Sigmoid colon (tissue), 7 donors: ENCODE results near the gene CCDC192. TPM values are rescaled to one million over a fixed set of nuclear protein-coding genes. Genes with fewer than 3 reads are reported as not detected.

Experiments used
- DNase-seq: peaks from one replicate; pipeline ENCODE4 v3.0.0-alpha.2; 2019
- H3K27ac ChIP-seq, 4 donors: fragments of 200-600 bp; sonication (generic); one replicate each; pipeline ENCODE4 v1.5.1; 2016 to 2019; ENCODE audit warnings: mild to moderate bottlenecking in 1 of 4
- H3K27me3 ChIP-seq, 3 donors: fragments of 200-600 bp; sonication (generic); one replicate each; pipeline ENCODE4 v1.5.1; 2019; ENCODE audit warnings: mild to moderate bottlenecking in 1 of 3
- H3K36me3 ChIP-seq, 4 donors: fragments of 200-600 bp; sonication (generic); one replicate each; pipeline ENCODE4 v1.5.1; 2016 to 2019
- H3K4me1 ChIP-seq, 4 donors: fragments of 200-600 bp; sonication (generic); one replicate each; pipeline ENCODE4 v1.5.1; 2017 to 2019
- H3K4me3 ChIP-seq, 4 donors: fragments of 200-600 bp; sonication (generic); one replicate each; pipeline ENCODE4 v1.5.1; 2017 to 2019; ENCODE audit warnings: mild to moderate bottlenecking in 2 of 4, moderate library complexity in 1 of 4
- H3K9me3 ChIP-seq, 4 donors: fragments of 200-600 bp in 3 of 4; sonication (generic) in 3 of 4; one replicate each; pipeline versions ENCODE4 v1.5.1 to v1.6.1; 2013 to 2019
- CTCF ChIP-seq, 4 experiments: fragments of 450-650 bp in 3 of 4; fragments of 200-600 bp in 1 of 4; IDR thresholded peaks; one replicate each; pipeline ENCODE4 v1.5.1; 2016 to 2019; ENCODE audit warnings: antibody characterized with exemption in 4 of 4, mild to moderate bottlenecking in 3 of 4, moderate library complexity in 2 of 4
- EP300 ChIP-seq, 4 donors: sonication (generic); formaldehyde crosslinking; IDR thresholded peaks; one replicate each; pipeline ENCODE4 v1.6.1; 2017; ENCODE audit warnings: antibody characterized with exemption in 4 of 4
- POLR2A ChIP-seq, 2 donors: fragments of 450-650 bp; IDR thresholded peaks; one replicate each; pipeline ENCODE4 v1.6.1; 2016; ENCODE audit warnings: antibody characterized with exemption in 2 of 2, mild to moderate bottlenecking in 2 of 2, moderate library complexity in 2 of 2
- POLR2AphosphoS5 ChIP-seq, 4 donors: sonication (generic); formaldehyde crosslinking; IDR thresholded peaks; one replicate each; pipeline ENCODE4 v1.6.1; 2017; ENCODE audit warnings: antibody characterized with exemption in 4 of 4
- WGBS, 2 donors: extraction: QIAGEN DNeasy Blood & Tissue Kit; methylation state at CpG; one replicate each; pipeline ENCODE4 v1.1.7; 2013; 5-methylcytosine and 5-hydroxymethylcytosine counted together
- intact Hi-C: fragments of 100-400 bp; cut with DNase I; formaldehyde crosslinking; loops from one replicate; pipeline ENCODE4 v1.15.1; 2023
- polyA plus RNA-seq, 3 donors: library from polyadenylated mRNA; stranded (reverse); fragments of 200-250 nt; gene quantifications; one replicate each; pipeline ENCODE4 v1.2.3, GENCODE V29; 2013
- total RNA-seq, 4 donors: library from RNA; depleted of rRNA; stranded (reverse); fragments of >200 nt; gene quantifications; one replicate each; pipeline ENCODE4 v1.1.0, GENCODE V29; 2016
- donor health status: healthy with polysubstance abuse.
- donor health status: Bipolar disorder and iron deficiency.
- donor health status: healthy.

Gene CCDC192
- total and polyA plus RNA-seq, 7 donors: 0.36 to 2.4 TPM; not detected in 5

DNA sequence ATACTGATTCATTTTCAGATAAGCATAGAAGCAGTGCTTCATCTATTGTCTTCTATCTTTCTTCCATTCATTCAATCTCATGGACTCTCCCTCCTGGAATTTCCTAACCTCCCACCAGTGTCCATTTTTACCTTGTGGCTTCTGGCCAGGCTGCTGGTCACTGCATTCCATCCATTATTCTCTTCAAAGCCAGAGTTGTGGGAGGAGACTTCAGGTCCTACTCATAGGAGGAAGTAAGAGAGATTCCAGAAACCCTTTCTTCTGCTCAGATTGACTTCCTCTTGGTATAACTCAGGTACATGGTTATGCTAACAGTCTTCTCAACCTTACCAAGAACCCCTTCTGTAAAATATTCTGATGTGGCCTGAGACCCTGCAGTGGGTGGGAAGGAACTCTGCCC, 227.1 kb downstream of the CCDC192 start:
- Histone ChIP-seq H3K27ac (no peak overlapping the region), H3K9me3 (no peaks in the 10 kb centered on the region), H3K4me1 (peaks cover 0 to 6% (median 0%) of the 10 kb centered on the region in 4 donors), H3K4me3 (no peak overlapping the region), H3K36me3 (no peaks in the 10 kb centered on the region), H3K27me3 (no peaks in the 10 kb centered on the region)
- intact Hi-C loops: no loop called here
- DNase-seq: no peak
- no peak for TF ChIP-seq POLR2AphosphoS5 (IDR thresholded peaks at IDR 0.05)
- TF ChIP-seq CTCF (IDR thresholded peaks at IDR 0.05): no peak
- TF ChIP-seq EP300 (IDR thresholded peaks at IDR 0.05): no peak
- no peak for TF ChIP-seq POLR2A (IDR thresholded peaks at IDR 0.05)

GRCh38 chr5:127931396-127931795, 228.2 kb downstream of the CCDC192 start:
- no peak overlapping the region for H3K27ac ChIP-seq
- H3K4me3 ChIP-seq: no peak overlapping the region
- no peaks in the 10 kb centered on the region for H3K36me3 ChIP-seq
- peaks cover 0 to 6% (median 0%) of the 10 kb centered on the region in 4 donors for H3K4me1 ChIP-seq
- no peak for TF ChIP-seq CTCF (IDR thresholded peaks at IDR 0.05)
- TF ChIP-seq EP300 (IDR thresholded peaks at IDR 0.05): no peak
- TF ChIP-seq POLR2AphosphoS5 (IDR thresholded peaks at IDR 0.05): no peak
- TF ChIP-seq POLR2A (IDR thresholded peaks at IDR 0.05): no peak
- intact Hi-C loops: no loop called here
- no peaks in the 10 kb centered on the region for H3K9me3 ChIP-seq
- 94% methylated on average over 1 of the region's 1 CpG for WGBS, 2 donors
- DNase-seq: no peak
- no peaks in the 10 kb centered on the region for H3K27me3 ChIP-seq

GRCh38 chr5:127933348-127933747, 230.2 kb downstream of the CCDC192 start:
- peaks cover 0 to 6% (median 0%) of the 10 kb centered on the region in 4 donors for H3K4me1 ChIP-seq
- no peaks in the 10 kb centered on the region for H3K9me3 ChIP-seq
- H3K27ac ChIP-seq: no peak overlapping the region
- H3K4me3 ChIP-seq: no peak overlapping the region
- 74 to 76% methylated on average over 5 of the region's 5 CpGs for WGBS, 2 donors
- no peaks in the 10 kb centered on the region for H3K27me3 ChIP-seq
- DNase-seq: no peak
- intact Hi-C loops: no loop called here
- H3K36me3 ChIP-seq: no peaks in the 10 kb centered on the region
- TF ChIP-seq EP300 (IDR thresholded peaks at IDR 0.05): no peak
- TF ChIP-seq POLR2A (IDR thresholded peaks at IDR 0.05): no peak
- no peak for TF ChIP-seq POLR2AphosphoS5 (IDR thresholded peaks at IDR 0.05)
- TF ChIP-seq CTCF (IDR thresholded peaks at IDR 0.05): no peak

DNA sequence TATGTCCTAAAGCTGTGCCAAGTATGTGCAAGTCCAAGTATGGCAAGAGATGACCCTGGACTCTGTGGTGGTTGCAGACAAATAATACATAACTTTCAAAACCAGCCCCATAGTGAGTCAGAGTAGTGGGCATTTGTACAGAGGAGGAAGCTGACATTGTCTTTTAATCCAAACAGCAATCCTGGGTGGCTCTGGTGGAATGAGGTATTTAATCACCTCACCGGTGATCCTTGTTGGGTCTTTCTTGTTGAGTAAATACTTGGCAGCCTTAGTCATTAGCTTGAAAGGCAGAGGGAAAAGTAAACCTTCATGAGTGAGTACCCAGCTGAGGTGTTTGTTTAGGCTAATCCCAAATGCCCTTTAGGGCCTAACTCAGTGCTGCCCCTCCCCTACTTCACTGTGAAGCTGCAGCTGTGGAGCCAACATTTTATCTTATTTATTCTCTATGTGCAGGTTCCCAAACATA, 231.6 kb downstream of the CCDC192 start:
- no peaks in the 10 kb centered on the region for H3K36me3 ChIP-seq
- DNase-seq: no peak
- intact Hi-C loops: no loop called here
- H3K4me3 ChIP-seq: no peak overlapping the region
- no peaks in the 10 kb centered on the region for H3K27me3 ChIP-seq
- H3K4me1 ChIP-seq: peaks cover 0 to 6% (median 0%) of the 10 kb centered on the region in 4 donors
- no peak overlapping the region for H3K27ac ChIP-seq
- no peaks in the 10 kb centered on the region for H3K9me3 ChIP-seq
- TF ChIP-seq POLR2A (IDR thresholded peaks at IDR 0.05) (no peak), EP300 (IDR thresholded peaks at IDR 0.05) (no peak), POLR2AphosphoS5 (IDR thresholded peaks at IDR 0.05) (no peak), CTCF (IDR thresholded peaks at IDR 0.05) (no peak)
- WGBS, 2 donors: 10 to 56% methylated on average over 1 of the region's 1 CpG

DNA sequence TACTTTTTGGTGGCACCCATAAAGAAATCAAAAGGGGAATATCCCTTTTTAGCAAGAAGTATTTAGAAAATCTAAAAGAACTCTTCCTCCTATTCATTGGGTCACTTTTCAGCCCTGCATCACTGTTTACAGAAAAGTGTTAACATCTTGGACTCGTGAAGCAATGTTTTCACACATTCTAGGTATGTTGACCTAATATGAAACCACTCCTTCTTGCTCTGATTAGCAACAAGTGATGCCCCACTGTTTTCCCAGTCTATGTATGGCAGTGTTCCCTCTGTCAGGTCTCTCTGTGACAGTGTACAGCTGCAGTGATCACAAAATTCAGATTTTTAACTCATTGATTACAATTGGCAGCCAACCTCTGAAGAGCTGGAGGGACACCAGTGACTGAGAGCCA, 232.2 kb downstream of the CCDC192 start:
- no peak for DNase-seq
- TF ChIP-seq CTCF (IDR thresholded peaks at IDR 0.05) (no peak), POLR2AphosphoS5 (IDR thresholded peaks at IDR 0.05) (no peak), POLR2A (IDR thresholded peaks at IDR 0.05) (no peak)
- 19 to 64% methylated on average over 1 of the region's 1 CpG for WGBS, 2 donors

More for the DNA sequence above, 232.2 kb downstream of the CCDC192 start:
- H3K9me3 ChIP-seq: no peaks in the 10 kb centered on the region
- H3K36me3 ChIP-seq: no peaks in the 10 kb centered on the region
- no peaks in the 10 kb centered on the region for H3K27me3 ChIP-seq
- H3K4me1 ChIP-seq: peaks cover 0 to 6% (median 0%) of the 10 kb centered on the region in 4 donors
- H3K27ac ChIP-seq: no peak overlapping the region
- intact Hi-C loops: no loop called here
- H3K4me3 ChIP-seq: no peak overlapping the region
